H1 (cell line): Measurements from ENCODE around the gene SBF2. TPM values are rescaled to one million over a fixed set of nuclear protein-coding genes. Genes with fewer than 3 reads are reported as not detected.

Source experiments
- CTCF ChIA-PET: fragments of 300-600 bp; sonication (Branson Sonifier 250); formaldehyde crosslinking; loops from one replicate; lab custom pipeline; 2021; ENCODE audit not compliant: partially characterized antibody; lab: Charles Lee
- POLR2A ChIA-PET: fragments of 300-600 bp; sonication (Branson Sonifier 250); formaldehyde crosslinking; loops from one replicate; lab custom pipeline; 2021; ENCODE audit warnings: inconsistent platforms; ENCODE audit not compliant: partially characterized antibody; lab: Charles Lee
- DNase-seq, 2 experiments: peaks; one replicate each; pipeline versions ENCODE4 v3.0.0 to v3.0.0-alpha.2; 2010 to 2022; ENCODE audit warnings: low spot score in 2 of 2, low read depth in 1 of 2, mixed read lengths in 1 of 2
- FAIRE-seq: peaks from 2 replicates; lab custom pipeline; 2011; peaks lifted over from hg19 to GRCh38; lab: Jason Lieb, UNC
- H2AFZ ChIP-seq: 2 replicates; pipeline ENCODE4 v1.8.1; 2012; ENCODE audit warnings: low read length, inconsistent platforms
- H2AK5ac ChIP-seq: 2 replicates; pipeline ENCODE4 v1.6.1; 2013; ENCODE audit warnings: low read depth, low read length
- H2BK120ac ChIP-seq: replicated peaks from 2 replicates; pipeline ENCODE3; 2013; ENCODE audit warnings: low read depth, low read length, inconsistent platforms
- H2BK12ac ChIP-seq: 2 replicates; pipeline ENCODE4 v1.6.1; 2013; ENCODE audit warnings: low read depth, low read length
- H2BK15ac ChIP-seq: 2 replicates; pipeline ENCODE4 v1.6.1; 2013; ENCODE audit warnings: low read length
- H2BK20ac ChIP-seq: 2 replicates; pipeline ENCODE4 v1.6.1; 2013; ENCODE audit warnings: low read length
- H2BK5ac ChIP-seq: 2 replicates; pipeline ENCODE4 v1.6.1; 2013; ENCODE audit warnings: low read depth, low read length
- H3K14ac ChIP-seq: 2 replicates; pipeline ENCODE4 v1.6.1; 2013; ENCODE audit warnings: inconsistent platforms; ENCODE audit not compliant: insufficient read length
- H3K18ac ChIP-seq: 2 replicates; pipeline ENCODE4 v1.6.1; 2013; ENCODE audit warnings: low read length; ENCODE audit errors: extremely low read depth
- H3K23ac ChIP-seq: 2 replicates; pipeline ENCODE4 v1.6.1; 2013; ENCODE audit warnings: inconsistent platforms; ENCODE audit not compliant: insufficient read length
- H3K23me2 ChIP-seq: 2 replicates; pipeline ENCODE4 v1.6.1; 2013; ENCODE audit warnings: low read depth, low read length
- H3K27ac ChIP-seq: 2 replicates; pipeline ENCODE4 v1.6.1; 2011; ENCODE audit warnings: low read depth, low read length, inconsistent platforms
- H3K27me3 ChIP-seq, 4 experiments: replicated peaks in 1 of 4; 1 replicate in 1 of 4; 2 replicates in 3 of 4; pipeline versions ENCODE4 v1.6.1 to v1.8.1; 2011 to 2013; ENCODE audit warnings: low read length in 3 of 4, mild to moderate bottlenecking in 3 of 4, inconsistent platforms in 2 of 4, mixed read lengths in 2 of 4, moderate library complexity in 1 of 4; ENCODE audit not compliant: control insufficient read depth in 3 of 4, insufficient read depth in 3 of 4; ENCODE audit errors: extremely low read depth in 1 of 4
- H3K36me3 ChIP-seq, 4 experiments: 2 replicates each; pipeline versions ENCODE4 v1.6.1 to v1.8.1; 2011 to 2013; ENCODE audit warnings: mild to moderate bottlenecking in 4 of 4, low read length in 3 of 4, moderate library complexity in 2 of 4, control low read depth in 1 of 4, inconsistent platforms in 1 of 4; ENCODE audit not compliant: insufficient read depth in 4 of 4, control insufficient read depth in 2 of 4
- H3K4ac ChIP-seq: replicated peaks from 2 replicates; pipeline ENCODE3; 2013; ENCODE audit warnings: low read length, low read depth, mixed read lengths, inconsistent platforms; ENCODE audit not compliant: insufficient read length
- H3K4me1 ChIP-seq, 4 experiments: replicated peaks in 1 of 4; 1 replicate in 1 of 4; 2 replicates in 3 of 4; pipeline versions ENCODE4 v1.6.1 to v1.8.1; 2011 to 2013; ENCODE audit warnings: low read length in 3 of 4, inconsistent platforms in 2 of 4, mixed read lengths in 1 of 4; ENCODE audit not compliant: insufficient read depth in 4 of 4, control insufficient read depth in 3 of 4
- H3K4me2 ChIP-seq, 2 experiments: 2 replicates each; pipeline versions ENCODE4 v1.6.1 to v1.8.1; 2011 to 2013; ENCODE audit warnings: low read depth in 2 of 2, low read length in 2 of 2, control low read depth in 1 of 2, inconsistent platforms in 1 of 2, mild to moderate bottlenecking in 1 of 2; ENCODE audit not compliant: insufficient read depth in 1 of 2
- H3K4me3 ChIP-seq, 4 experiments: fragments of 200-600, 300-600 bp in 1 of 4; sonication (generic), shearing (Covaris generic), sonication (Bioruptor Twin) in 1 of 4; 2 replicates each; pipeline versions ENCODE4 v1.5.1 to v1.8.1; 2011 to 2016; ENCODE audit warnings: low read length in 4 of 4, low read depth in 3 of 4, control low read depth in 2 of 4, inconsistent platforms in 2 of 4, mild to moderate bottlenecking in 2 of 4, mixed read lengths in 1 of 4, moderate library complexity in 1 of 4; ENCODE audit not compliant: insufficient read depth in 2 of 4; ENCODE audit errors: extremely low read depth in 1 of 4
- H3K56ac ChIP-seq: replicated peaks from 2 replicates; pipeline ENCODE3; 2013; ENCODE audit warnings: low read depth, mild to moderate bottlenecking, mixed read lengths, low read length, inconsistent platforms; ENCODE audit not compliant: insufficient read length
- H3K79me1 ChIP-seq: 2 replicates; pipeline ENCODE4 v1.6.1; 2013; ENCODE audit warnings: low read depth, low read length, control low read depth
- H3K79me2 ChIP-seq, 2 experiments: 2 replicates each; pipeline versions ENCODE4 v1.6.1 to v1.8.1; 2012 to 2013; ENCODE audit warnings: low read length in 2 of 2, mild to moderate bottlenecking in 2 of 2, inconsistent platforms in 1 of 2; ENCODE audit not compliant: insufficient read depth in 2 of 2, control insufficient read depth in 1 of 2
- H3K9ac ChIP-seq, 4 experiments: replicated peaks in 1 of 4; 1 replicate in 1 of 4; 2 replicates in 3 of 4; pipeline versions ENCODE4 v1.6.1 to v1.8.1; 2011 to 2013; ENCODE audit warnings: low read depth in 3 of 4, low read length in 3 of 4, control low read depth in 2 of 4, mild to moderate bottlenecking in 2 of 4, moderate library complexity in 2 of 4, inconsistent platforms in 1 of 4; ENCODE audit errors: extremely low read depth in 1 of 4
- H3K9me3 ChIP-seq, 2 experiments: 2 replicates each; pipeline versions ENCODE4 v1.6.1 to v1.8.1; 2012 to 2013; ENCODE audit warnings: mild to moderate bottlenecking in 2 of 2, moderate library complexity in 2 of 2, control low read depth in 1 of 2, inconsistent platforms in 1 of 2, low read depth in 1 of 2, low read length in 1 of 2, mixed read lengths in 1 of 2; ENCODE audit not compliant: insufficient read depth in 2 of 2
- H4K20me1 ChIP-seq, 2 experiments: replicated peaks in 1 of 2; 2 replicates each; pipeline versions ENCODE3 to v1.8.1; 2011 to 2013; ENCODE audit warnings: inconsistent platforms in 2 of 2, low read length in 2 of 2, mild to moderate bottlenecking in 1 of 2; ENCODE audit not compliant: insufficient read depth in 2 of 2, control insufficient read depth in 1 of 2
- H4K5ac ChIP-seq: 2 replicates; pipeline ENCODE4 v1.6.1; 2013; ENCODE audit warnings: low read length, low read depth, mixed read lengths, inconsistent platforms; ENCODE audit not compliant: insufficient read length
- H4K8ac ChIP-seq: 2 replicates; pipeline ENCODE4 v1.8.0; 2013; ENCODE audit warnings: mild to moderate bottlenecking, moderate library complexity, low read length, inconsistent platforms; ENCODE audit not compliant: insufficient read depth; ENCODE audit errors: extremely low read depth
- H4K91ac ChIP-seq: replicated peaks from 2 replicates; pipeline ENCODE3; 2013; ENCODE audit warnings: low read length, mixed read lengths, inconsistent platforms; ENCODE audit not compliant: insufficient read length
- BRCA1 ChIP-seq: IDR thresholded peaks from 2 replicates; pipeline ENCODE4 v1.6.1; 2012; ENCODE audit warnings: low read depth, low read length, improper control_type of control experiment
- CREB1 ChIP-seq: IDR thresholded peaks from 2 replicates; pipeline ENCODE4 v1.6.1; 2012; ENCODE audit warnings: inconsistent platforms
- HDAC2 ChIP-seq, 2 experiments: fragments of 300-600 bp in 1 of 2; sonication (generic) in 1 of 2; IDR thresholded peaks; 2 replicates each; pipeline ENCODE4 v1.6.1; 2011 to 2012; ENCODE audit warnings: low read depth in 2 of 2, low read length in 2 of 2, mild to moderate bottlenecking in 2 of 2, moderate library complexity in 2 of 2, borderline replicate concordance in 1 of 2, inconsistent platforms in 1 of 2
- KDM1A ChIP-seq: fragments of 200-600, 300-600 bp; sonication (generic); IDR thresholded peaks from 2 replicates; pipeline ENCODE4 v1.7.1; 2016; ENCODE audit warnings: mild to moderate bottlenecking, low read length, borderline replicate concordance
- KDM5A ChIP-seq: fragments of 200-600 bp; IDR thresholded peaks from 2 replicates; pipeline ENCODE4 v1.7.1; 2012; ENCODE audit warnings: mild to moderate bottlenecking, low read length, inconsistent platforms, mixed read lengths
- SAP30 ChIP-seq: fragments of 300-600 bp; sonication (generic); IDR thresholded peaks from 2 replicates; pipeline ENCODE4 v1.7.1; 2012; ENCODE audit warnings: low read length, moderate library complexity, mild to moderate bottlenecking, inconsistent platforms; ENCODE audit not compliant: insufficient read depth, insufficient replicate concordance
- SP4 ChIP-seq: IDR thresholded peaks from 2 replicates; pipeline ENCODE4 v1.6.1; 2012; ENCODE audit warnings: low read length, inconsistent platforms
- YY1 ChIP-seq: IDR thresholded peaks from 2 replicates; pipeline ENCODE4 v1.6.1; 2011; ENCODE audit warnings: low read depth, mild to moderate bottlenecking, low read length
- WGBS, 2 experiments: shearing (Covaris generic) in 1 of 2; methylation state at CpG; one replicate each; pipeline versions ENCODE4 v1.1.6 to v1.1.7; 2013 to 2015; ENCODE audit warnings: low lambda C conversion rate in 2 of 2, mixed read lengths in 2 of 2, inconsistent platforms in 1 of 2, low coverage in 1 of 2, missing lambda C conversion rate in 1 of 2; ENCODE audit not compliant: insufficient replicate concordance in 2 of 2, insufficient coverage in 1 of 2, insufficient read length in 1 of 2; ENCODE audit errors: extremely low coverage in 1 of 2, missing lambda C conversion rate in 1 of 2; 5-methylcytosine and 5-hydroxymethylcytosine counted together
- polyA plus RNA-seq, 7 experiments: library from polyadenylated mRNA; depleted of rRNA in 3 of 7; stranded (reverse) in 5 of 7; unstranded in 2 of 7; fragments of >200 nt in 5 of 7; fragments of 200-250 nt in 2 of 7; gene quantifications; 1 replicate in 5 of 7; 2 replicates in 1 of 7; 4 replicates in 1 of 7; pipeline versions ENCODE4 v1.2.1 to v1.2.3, GENCODE V29; 2011 to 2013; ENCODE audit warnings: missing spikeins in 2 of 7, mixed read lengths in 2 of 7
- total RNA-seq: library from RNA; stranded (reverse); fragmentation: NEBNext Ultra II Directional; extraction: Animal tissue kit (Norgen Biotek cat#: 25700); gene quantifications from 2 replicates; pipeline ENCODE4 v1.2.1, GENCODE V29; 2021

The SBF2 gene
- total and polyA plus RNA-seq, 2 of the 8 experiments (the other 6 are each of a cell fraction or from before 2014, with no cell fraction given) = 36.7 to 50.5 TPM

DNA sequence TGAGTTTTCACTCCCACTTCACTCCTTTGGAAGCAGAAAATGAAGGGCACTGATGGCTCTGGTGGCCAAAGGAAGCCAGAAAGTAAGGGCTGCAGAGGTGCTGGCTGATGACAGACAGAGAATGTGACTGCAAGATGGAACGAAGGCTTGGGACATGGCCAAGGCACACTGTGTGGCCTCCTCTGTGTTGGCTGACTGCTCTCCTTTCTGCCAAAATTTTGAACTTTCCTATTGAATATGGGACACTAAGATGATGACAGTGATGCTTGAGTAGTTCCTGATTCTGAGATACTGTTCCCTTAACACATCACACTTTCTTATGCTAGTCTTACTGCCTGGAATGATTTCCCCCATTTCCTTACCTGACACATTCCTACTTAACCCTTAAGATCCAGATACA, 473.8 kb downstream of the SBF2 start:
- no peaks in the 10 kb centered on the region; the same call in 1 of the 2 replicates for H3K23me2 ChIP-seq
- DNase-seq (no peak), FAIRE-seq (no peak)
- H3K14ac ChIP-seq = no peak overlapping the region
- H2BK120ac ChIP-seq = no peak overlapping the region
- H4K5ac ChIP-seq = no peak overlapping the region
- H2AK5ac ChIP-seq = peak overlapping the region; percentile 9; the same call in 1 of the 2 replicates
- H3K4me2 ChIP-seq = no peak overlapping the region
- no peak overlapping the region for H3K9ac ChIP-seq
- H3K79me2 ChIP-seq = no peaks in the 10 kb centered on the region
- no peak overlapping the region for H3K27ac ChIP-seq
- peaks cover 0 to 18% (median 8%) of the 10 kb centered on the region in 4 experiments; a peak in 5 of 7 replicates for H3K4me1 ChIP-seq
- H2BK15ac ChIP-seq = no peak overlapping the region; the same call in 1 of the 2 replicates
- H4K8ac ChIP-seq = no peak overlapping the region
- H3K79me1 ChIP-seq = no peaks in the 10 kb centered on the region
- H3K18ac ChIP-seq = no peak overlapping the region
- H3K23ac ChIP-seq = peak overlapping the region; percentile 54
- H2BK12ac ChIP-seq = no peak overlapping the region
- no peak overlapping the region for H3K4ac ChIP-seq
- no peaks in the 10 kb centered on the region for H3K9me3 ChIP-seq
- H4K91ac ChIP-seq = no peak overlapping the region
- no peaks in the 10 kb centered on the region for H3K27me3 ChIP-seq
- H3K36me3 ChIP-seq = no peaks in the 10 kb centered on the region
- no peaks in the 10 kb centered on the region for H4K20me1 ChIP-seq
- H2BK20ac ChIP-seq = no peak overlapping the region
- H2BK5ac ChIP-seq = no peak overlapping the region
- H3K4me3 ChIP-seq = no peak overlapping the region
- POLR2A ChIA-PET = interaction anchor here (1.1 to 1.7 kb wide), 3 partner anchors 8 to 14 kb away, joined by 4 to 5 read pairs (median 4); no protein-coding TSS in a partner anchor
- CTCF ChIA-PET = interaction anchor here (1.3 kb wide), 1 partner anchor 153 kb away, joined by 4 read pairs; no protein-coding TSS in a partner anchor
- H3K56ac ChIP-seq = no peak overlapping the region
- WGBS, 2 experiments = 83% methylated on average over 1 of the region's 1 CpG; no CpG with 5 or more reads in 1 of the 2 experiments
- no peak overlapping the region for H2AFZ ChIP-seq
- TF ChIP-seq SAP30 = no peak
- no peak for TF ChIP-seq KDM1A
- TF ChIP-seq BRCA1 = no peak
- TF ChIP-seq SP4 = no peak
- no peak for TF ChIP-seq CREB1
- TF ChIP-seq HDAC2 (IDR thresholded peaks at IDR 0.05; ENCODE audit: borderline replicate concordance in 1 of 2, low read depth in 2 of 2, low read length in 2 of 2) = no peak
- no peak for TF ChIP-seq YY1
- TF ChIP-seq KDM5A = no peak
